Stimulated activated CD4-positive, alpha-beta T cell treated with anti-CD3 and anti-CD28 coated beads, Interleukin-4, amount 100 ng/mL, for 1 hour (primary cell): ENCODE measurements around the gene TRIM38.

Source experiments
- DNase-seq: peaks from one replicate; pipeline ENCODE4 v3.0.0-alpha.2; 2020

Gene TRIM38

DNA sequence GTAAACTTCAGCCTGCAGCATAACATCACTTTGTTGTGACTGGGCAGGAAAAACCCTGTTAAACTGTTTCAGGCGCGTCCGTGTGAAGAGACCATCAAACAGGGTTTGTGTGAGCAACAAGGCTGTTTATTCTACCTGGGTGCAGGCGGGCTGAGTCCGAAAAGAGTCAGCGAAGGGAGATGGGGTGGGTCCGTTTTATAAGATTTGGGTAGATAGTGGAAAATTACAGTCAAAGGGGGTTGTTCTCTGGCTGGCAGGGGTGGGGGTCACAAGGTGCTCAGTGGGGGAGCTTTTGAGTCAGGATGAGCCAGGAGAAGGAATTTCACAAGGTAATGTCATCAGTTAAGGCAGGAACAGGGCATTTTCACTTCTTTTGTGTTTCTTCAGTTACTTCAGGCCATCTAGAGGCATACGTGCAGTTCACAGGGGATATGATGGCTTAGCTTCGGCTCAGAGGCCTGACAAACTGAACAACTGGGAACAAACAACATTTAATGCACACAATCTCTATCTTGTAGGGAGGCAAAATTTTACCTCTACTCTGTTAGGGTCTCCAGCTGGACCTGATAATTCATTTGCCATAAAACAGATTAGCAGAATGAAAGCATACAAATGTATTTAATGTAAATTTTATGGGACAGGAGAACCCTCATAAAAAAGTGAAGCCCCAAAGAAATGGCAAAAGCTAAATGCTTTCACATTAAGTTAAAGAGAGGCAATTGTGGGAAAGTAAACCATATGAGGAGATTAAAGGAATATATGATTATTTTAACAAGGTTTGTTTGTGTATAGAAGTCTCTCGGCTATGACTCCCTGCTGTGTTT, 66.4 kb downstream of the TRIM38 start:
- DNase-seq: no peak

GRCh38 chr6:26029570-26029856, 66.9 kb downstream of the TRIM38 start:
- no peak for DNase-seq

- DNase-seq: no peak
Measured at GRCh38 chr6:26029857-26030653, 67.5 kb downstream of the TRIM38 start.

GRCh38 chr6:26030716-26031115, 68.1 kb downstream of the TRIM38 start:
- DNase-seq: no peak

DNA sequence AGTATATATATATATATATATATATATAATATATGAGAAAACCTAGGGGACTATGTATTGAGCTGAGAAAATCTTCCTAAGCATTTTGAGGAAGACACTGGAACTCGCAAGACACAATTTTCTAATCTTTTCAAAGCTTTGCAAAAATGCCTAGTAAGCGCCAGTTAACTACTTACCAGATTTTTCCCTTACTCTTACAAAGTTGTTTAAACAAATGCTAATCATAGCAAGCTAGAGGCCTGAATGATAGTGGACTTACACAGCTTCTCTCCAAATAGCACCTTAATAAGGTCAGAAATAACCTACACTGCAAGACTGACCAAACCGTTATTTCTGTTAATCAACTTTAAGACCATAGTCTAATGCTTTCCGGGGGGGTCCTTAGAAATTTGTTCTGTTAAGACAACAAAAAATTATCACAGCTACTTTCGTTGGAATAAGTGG, 68.6 kb downstream of the TRIM38 start:
- no peak for DNase-seq

DNA sequence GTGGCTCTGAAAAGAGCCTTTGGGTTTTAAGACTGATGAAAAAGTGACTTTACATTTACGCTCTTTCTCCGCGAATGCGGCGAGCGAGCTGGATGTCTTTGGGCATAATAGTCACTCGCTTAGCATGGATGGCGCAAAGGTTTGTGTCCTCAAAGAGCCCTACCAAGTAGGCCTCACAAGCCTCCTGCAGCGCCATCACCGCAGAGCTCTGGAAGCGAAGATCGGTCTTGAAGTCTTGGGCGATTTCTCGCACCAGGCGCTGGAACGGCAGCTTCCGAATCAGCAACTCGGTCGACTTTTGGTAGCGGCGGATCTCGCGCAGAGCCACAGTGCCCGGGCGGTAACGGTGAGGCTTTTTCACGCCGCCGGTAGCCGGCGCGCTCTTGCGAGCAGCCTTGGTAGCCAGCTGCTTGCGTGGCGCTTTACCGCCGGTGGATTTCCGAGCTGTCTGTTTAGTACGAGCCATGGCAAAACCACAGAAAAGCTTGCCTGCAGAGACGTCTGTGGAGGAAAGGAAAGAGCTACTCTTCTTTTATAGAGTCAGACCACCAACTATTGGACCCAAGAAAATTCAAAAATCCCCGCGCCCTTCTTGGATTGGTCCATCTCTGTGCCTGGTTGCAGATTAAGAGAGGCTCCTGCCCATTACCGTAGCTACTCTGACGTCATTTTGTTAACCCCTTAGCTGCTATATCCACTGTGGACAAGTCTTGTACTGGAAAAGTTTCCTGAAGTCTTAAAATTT, 69.2 kb downstream of the TRIM38 start:
- peak; percentile 67 for DNase-seq

GRCh38 chr6:26032340-26033084, 69.9 kb downstream of the TRIM38 start:
- DNase-seq: no peak

DNA sequence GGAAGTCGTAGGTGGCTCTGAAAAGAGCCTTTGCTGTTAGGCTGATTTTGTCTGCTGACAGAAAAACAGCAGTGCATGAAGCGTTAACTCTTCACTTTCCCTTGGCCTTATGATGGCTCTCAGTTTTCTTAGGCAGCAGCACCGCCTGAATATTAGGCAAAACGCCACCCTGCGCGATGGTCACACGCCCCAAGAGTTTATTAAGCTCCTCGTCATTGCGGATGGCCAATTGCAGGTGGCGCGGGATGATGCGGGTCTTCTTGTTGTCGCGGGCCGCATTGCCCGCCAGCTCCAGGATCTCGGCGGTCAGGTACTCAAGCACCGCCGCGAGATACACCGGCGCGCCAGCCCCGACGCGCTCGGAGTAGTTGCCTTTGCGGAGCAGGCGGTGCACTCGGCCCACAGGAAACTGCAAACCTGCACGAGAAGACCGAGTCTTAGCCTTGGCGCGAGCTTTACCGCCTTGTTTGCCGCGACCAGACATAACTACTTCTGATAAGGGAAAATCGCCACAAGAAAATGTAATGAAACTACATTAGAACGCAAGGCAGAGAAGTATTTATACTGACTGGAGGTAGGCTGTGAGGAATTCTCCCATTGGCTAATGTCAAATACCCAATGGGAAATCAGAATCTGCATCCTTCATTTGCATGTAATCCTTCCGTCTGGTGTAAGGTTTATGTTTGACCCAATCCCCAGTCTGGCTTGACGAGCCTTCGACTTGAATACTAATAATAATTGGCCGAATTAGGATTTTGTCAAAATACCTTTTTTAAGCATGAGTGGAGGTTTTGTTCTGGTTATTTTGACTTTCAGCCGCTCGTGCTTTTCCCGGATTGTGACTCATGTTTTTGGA, 70.7 kb downstream of the TRIM38 start:
- peak; percentile 52 for DNase-seq

GRCh38 chr6:26033941-26034354, 71.3 kb downstream of the TRIM38 start:
- DNase-seq: peak; percentile 10

- DNase-seq: no peak
Measured at GRCh38 chr6:26034905-26035304, 72.3 kb downstream of the TRIM38 start.
